WTC11 (cell line): ENCODE measurements around the gene ISG15.

Source experiments
- ATF1 ChIP-seq: sonication (generic); formaldehyde crosslinking; IDR thresholded peaks from 2 replicates; pipeline ENCODE4 v1.8.1; 2023; ENCODE audit warnings: mild to moderate bottlenecking, moderate library complexity, missing genetic modification reagents
- CBFB ChIP-seq: sonication (generic); formaldehyde crosslinking; IDR thresholded peaks from 2 replicates; pipeline ENCODE4 v1.8.1; 2022; ENCODE audit warnings: mild to moderate bottlenecking, low read depth, missing genetic modification reagents
- CREB1 ChIP-seq: sonication (generic); formaldehyde crosslinking; IDR thresholded peaks from 2 replicates; pipeline ENCODE4 v1.8.0; 2023; ENCODE audit warnings: mild to moderate bottlenecking, missing genetic modification reagents
- ESRRA ChIP-seq: sonication (generic); formaldehyde crosslinking; IDR thresholded peaks from 2 replicates; pipeline ENCODE4 v1.8.1; 2022; ENCODE audit warnings: mild to moderate bottlenecking, missing genetic modification reagents, borderline replicate concordance
- ETV6 ChIP-seq: sonication (generic); formaldehyde crosslinking; IDR thresholded peaks from 2 replicates; pipeline ENCODE4 v1.8.1; 2022; ENCODE audit warnings: mild to moderate bottlenecking, missing genetic modification reagents
- HMGXB4 ChIP-seq: sonication (generic); formaldehyde crosslinking; IDR thresholded peaks from 2 replicates; pipeline ENCODE4 v1.8.1; 2023; ENCODE audit warnings: mild to moderate bottlenecking, moderate library complexity, missing genetic modification reagents
- NFYB ChIP-seq: sonication (generic); formaldehyde crosslinking; conservative IDR thresholded peaks from 2 replicates; pipeline ENCODE4 v1.8.0; 2022; ENCODE audit warnings: low read depth, missing genetic modification reagents
- TEAD1 ChIP-seq: sonication (generic); formaldehyde crosslinking; IDR thresholded peaks from 2 replicates; pipeline ENCODE4 v1.8.0; 2022; ENCODE audit warnings: mild to moderate bottlenecking, missing genetic modification reagents
- TP53 ChIP-seq: sonication (generic); formaldehyde crosslinking; IDR thresholded peaks from 2 replicates; pipeline ENCODE4 v1.8.1; 2023; ENCODE audit warnings: mild to moderate bottlenecking, missing genetic modification reagents
- TF ChIP-seq, protein P1 (sequence below): fragments of 200-600 bp; IDR thresholded peaks from 2 replicates; pipeline ENCODE4 v1.8.0; 2022; ENCODE audit warnings: antibody characterized with exemption
- TF ChIP-seq, protein P2 (sequence below): sonication (generic); formaldehyde crosslinking; IDR thresholded peaks from 2 replicates; pipeline ENCODE4 v1.8.1; 2022; ENCODE audit warnings: low read depth, missing genetic modification reagents, borderline replicate concordance
- TF ChIP-seq, protein P3 (sequence below): sonication (generic); formaldehyde crosslinking; IDR thresholded peaks from 2 replicates; pipeline ENCODE4 v1.8.0; 2022; ENCODE audit warnings: mild to moderate bottlenecking, missing genetic modification reagents
- TF ChIP-seq, protein P4 (sequence below): sonication (generic); formaldehyde crosslinking; IDR thresholded peaks from 2 replicates; pipeline ENCODE4 v1.8.0; 2023; ENCODE audit warnings: missing genetic modification reagents

DNA sequence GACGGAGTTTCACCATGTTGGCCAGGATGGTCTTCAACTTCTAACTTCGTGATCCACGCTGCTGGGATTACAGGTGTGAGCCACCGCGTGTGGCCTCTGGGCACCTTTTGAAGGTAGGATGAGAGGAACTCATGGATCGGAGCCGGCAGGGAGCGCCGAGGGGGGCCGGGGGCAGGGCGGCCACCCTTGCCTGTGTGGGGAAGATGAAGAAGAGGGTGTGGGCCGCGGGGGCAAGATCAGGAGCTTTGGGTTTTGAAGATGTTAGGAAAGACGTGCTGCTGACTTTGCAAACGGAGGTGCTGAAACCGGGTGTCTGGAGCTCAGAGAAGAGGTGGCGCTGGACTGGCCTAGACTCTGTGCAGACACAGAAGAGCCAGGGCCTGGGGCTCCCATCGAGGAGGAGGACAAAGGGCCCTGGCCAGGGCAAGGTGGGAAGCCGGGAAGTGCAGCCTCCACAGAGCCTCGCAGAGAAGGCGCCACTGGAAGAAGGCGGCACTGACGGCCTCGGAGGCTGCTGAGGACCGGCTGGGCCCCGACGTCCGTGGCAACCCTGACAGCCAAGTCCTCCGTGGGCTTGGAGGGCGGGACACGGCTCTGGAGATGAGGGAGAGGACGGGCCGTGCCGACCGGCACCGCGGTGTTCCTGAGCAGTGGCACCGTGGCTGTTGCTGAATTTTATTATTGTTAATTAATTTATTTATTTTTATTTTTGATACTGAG is 47.1 kb downstream of the ISG15 start:
- TF ChIP-seq, protein P1, sequence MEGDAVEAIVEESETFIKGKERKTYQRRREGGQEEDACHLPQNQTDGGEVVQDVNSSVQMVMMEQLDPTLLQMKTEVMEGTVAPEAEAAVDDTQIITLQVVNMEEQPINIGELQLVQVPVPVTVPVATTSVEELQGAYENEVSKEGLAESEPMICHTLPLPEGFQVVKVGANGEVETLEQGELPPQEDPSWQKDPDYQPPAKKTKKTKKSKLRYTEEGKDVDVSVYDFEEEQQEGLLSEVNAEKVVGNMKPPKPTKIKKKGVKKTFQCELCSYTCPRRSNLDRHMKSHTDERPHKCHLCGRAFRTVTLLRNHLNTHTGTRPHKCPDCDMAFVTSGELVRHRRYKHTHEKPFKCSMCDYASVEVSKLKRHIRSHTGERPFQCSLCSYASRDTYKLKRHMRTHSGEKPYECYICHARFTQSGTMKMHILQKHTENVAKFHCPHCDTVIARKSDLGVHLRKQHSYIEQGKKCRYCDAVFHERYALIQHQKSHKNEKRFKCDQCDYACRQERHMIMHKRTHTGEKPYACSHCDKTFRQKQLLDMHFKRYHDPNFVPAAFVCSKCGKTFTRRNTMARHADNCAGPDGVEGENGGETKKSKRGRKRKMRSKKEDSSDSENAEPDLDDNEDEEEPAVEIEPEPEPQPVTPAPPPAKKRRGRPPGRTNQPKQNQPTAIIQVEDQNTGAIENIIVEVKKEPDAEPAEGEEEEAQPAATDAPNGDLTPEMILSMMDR, result no peak
- TF ChIP-seq, protein P2, sequence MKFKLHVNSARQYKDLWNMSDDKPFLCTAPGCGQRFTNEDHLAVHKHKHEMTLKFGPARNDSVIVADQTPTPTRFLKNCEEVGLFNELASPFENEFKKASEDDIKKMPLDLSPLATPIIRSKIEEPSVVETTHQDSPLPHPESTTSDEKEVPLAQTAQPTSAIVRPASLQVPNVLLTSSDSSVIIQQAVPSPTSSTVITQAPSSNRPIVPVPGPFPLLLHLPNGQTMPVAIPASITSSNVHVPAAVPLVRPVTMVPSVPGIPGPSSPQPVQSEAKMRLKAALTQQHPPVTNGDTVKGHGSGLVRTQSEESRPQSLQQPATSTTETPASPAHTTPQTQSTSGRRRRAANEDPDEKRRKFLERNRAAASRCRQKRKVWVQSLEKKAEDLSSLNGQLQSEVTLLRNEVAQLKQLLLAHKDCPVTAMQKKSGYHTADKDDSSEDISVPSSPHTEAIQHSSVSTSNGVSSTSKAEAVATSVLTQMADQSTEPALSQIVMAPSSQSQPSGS (CRISPR knock-in tag), result no peak
- no peak for TF ChIP-seq ESRRA (CRISPR knock-in tag)
- TF ChIP-seq NFYB (CRISPR knock-in tag), result no peak
- no peak for TF ChIP-seq TP53 (CRISPR knock-in tag)
- no peak for TF ChIP-seq HMGXB4
- TF ChIP-seq TEAD1, result no peak
- TF ChIP-seq ETV6, result no peak
- no peak for TF ChIP-seq ATF1 (CRISPR knock-in tag)
- TF ChIP-seq, protein P3, sequence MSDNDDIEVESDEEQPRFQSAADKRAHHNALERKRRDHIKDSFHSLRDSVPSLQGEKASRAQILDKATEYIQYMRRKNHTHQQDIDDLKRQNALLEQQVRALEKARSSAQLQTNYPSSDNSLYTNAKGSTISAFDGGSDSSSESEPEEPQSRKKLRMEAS (CRISPR knock-in tag), result no peak
- TF ChIP-seq CBFB (CRISPR knock-in tag), result no peak
- no peak for TF ChIP-seq CREB1
- TF ChIP-seq, protein P4, sequence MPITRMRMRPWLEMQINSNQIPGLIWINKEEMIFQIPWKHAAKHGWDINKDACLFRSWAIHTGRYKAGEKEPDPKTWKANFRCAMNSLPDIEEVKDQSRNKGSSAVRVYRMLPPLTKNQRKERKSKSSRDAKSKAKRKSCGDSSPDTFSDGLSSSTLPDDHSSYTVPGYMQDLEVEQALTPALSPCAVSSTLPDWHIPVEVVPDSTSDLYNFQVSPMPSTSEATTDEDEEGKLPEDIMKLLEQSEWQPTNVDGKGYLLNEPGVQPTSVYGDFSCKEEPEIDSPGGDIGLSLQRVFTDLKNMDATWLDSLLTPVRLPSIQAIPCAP (CRISPR knock-in tag), result no peak
